ENCODE measurements around the gene HEXIM1.

HEXIM1 gene

GRCh38 chr17:45130681-45131615 lies 17.3 kb upstream of the HEXIM1 start:
- no peak for FAIRE-seq

- no peak for FAIRE-seq
Measured at GRCh38 chr17:45131616-45132319, 16.5 kb upstream of the HEXIM1 start.

GRCh38 chr17:45132320-45132571 lies 16.0 kb upstream of the HEXIM1 start, which contains the start of gene PLCD3:
Gene PLCD3 (minus strand): TSS chr17:45132515. CDS start chr17:45132410, 105 bp downstream.
- no peak for FAIRE-seq

- no peak for FAIRE-seq
Measured at GRCh38 chr17:45132572-45133463, 15.5 kb upstream of the HEXIM1 start.

- peak; percentile 97 for FAIRE-seq
Measured at GRCh38 chr17:45135192-45135977, 12.9 kb upstream of the HEXIM1 start, which contains the start of gene ACBD4. Gene ACBD4 (plus strand): TSS chr17:45135687. CDS start chr17:45136145, 458 bp downstream.

GRCh38 chr17:45135978-45136791 lies 12.1 kb upstream of the HEXIM1 start:
- FAIRE-seq = no peak

- no peak for FAIRE-seq
Measured at GRCh38 chr17:45136846-45137560, 11.3 kb upstream of the HEXIM1 start.

- no peak for FAIRE-seq
Measured at GRCh38 chr17:45137561-45138305, 10.5 kb upstream of the HEXIM1 start.

GRCh38 chr17:45138911-45139532 lies 9.3 kb upstream of the HEXIM1 start:
- no peak for FAIRE-seq

GRCh38 chr17:45139533-45139920 lies 8.7 kb upstream of the HEXIM1 start:
- no peak for FAIRE-seq

GRCh38 chr17:45143094-45143670 lies 5.1 kb upstream of the HEXIM1 start:
- FAIRE-seq = no peak

GRCh38 chr17:45143767-45144198 lies 4.5 kb upstream of the HEXIM1 start:
- no peak for FAIRE-seq

GRCh38 chr17:45144199-45145034 lies 3.9 kb upstream of the HEXIM1 start:
- FAIRE-seq = no peak

GRCh38 chr17:45145035-45145389 lies 3.3 kb upstream of the HEXIM1 start:
- no peak for FAIRE-seq

GRCh38 chr17:45146166-45146565 lies 2.1 kb upstream of the HEXIM1 start:
- FAIRE-seq = no peak

GRCh38 chr17:45146592-45146889 lies 1.7 kb upstream of the HEXIM1 start:
- FAIRE-seq = no peak

GRCh38 chr17:45146890-45147580 lies 1.2 kb upstream of the HEXIM1 start:
- FAIRE-seq = no peak

All from G401.6 (cell line).